Muscle of leg (tissue), 11 donors: ENCODE measurements around the gene FBXL16. TPM values are rescaled to one million over a fixed set of nuclear protein-coding genes. Genes with fewer than 3 reads are reported as not detected.

Experiments
- DNase-seq: peaks from one replicate; pipeline ENCODE4 v3.0.0; 2013
- H3K27ac ChIP-seq: one replicate; pipeline ENCODE4 v1.5.1; 2013; ENCODE audit warnings: mild to moderate bottlenecking, low read length, control low read depth
- H3K27me3 ChIP-seq: one replicate; pipeline ENCODE4 v1.6.1; 2013; ENCODE audit warnings: low read length; ENCODE audit not compliant: control insufficient read depth, insufficient read depth
- H3K36me3 ChIP-seq: one replicate; pipeline ENCODE4 v1.6.1; 2013; ENCODE audit warnings: low read length; ENCODE audit not compliant: control insufficient read depth, insufficient read depth
- H3K4me1 ChIP-seq: one replicate; pipeline ENCODE4 v1.6.1; 2013; ENCODE audit warnings: low read length; ENCODE audit not compliant: control insufficient read depth, insufficient read depth
- H3K4me3 ChIP-seq: one replicate; pipeline ENCODE4 v1.5.1; 2013; ENCODE audit warnings: low read length, control low read depth
- H3K9me3 ChIP-seq: replicated peaks from 2 replicates; pipeline ENCODE4 v1.6.1; 2013; ENCODE audit warnings: low read depth, low read length; ENCODE audit not compliant: control insufficient read depth
- WGBS: methylation state at CpG from one replicate; pipeline ENCODE4 v1.1.5; 2013; ENCODE audit warnings: missing lambda C conversion rate; ENCODE audit not compliant: insufficient coverage; 5-methylcytosine and 5-hydroxymethylcytosine counted together
- polyA plus RNA-seq, 8 donors: library from polyadenylated mRNA; unstranded; fragments of 120-200 nt; gene quantifications; one replicate each; pipeline versions ENCODE4 v1.2.1 to v1.2.3, GENCODE V29; 2013; ENCODE audit warnings: inconsistent platforms in 1 of 8, low replicate concordance in 1 of 8; ENCODE audit not compliant: insufficient read length in 8 of 8, insufficient read depth in 1 of 8
- total RNA-seq: library from RNA; stranded (reverse); fragments of 120-200 nt; gene quantifications from one replicate; pipeline ENCODE4 v1.2.4, GENCODE V29; 2013

The FBXL16 gene
- total and polyA plus RNA-seq, 9 donors, result 0.18 to 0.87 (median 0.42) TPM; not detected in 1

GRCh38 chr16:676565-676902 is 29.1 kb downstream of the FBXL16 start:
- Histone ChIP-seq H3K9me3 (no peaks in the 10 kb centered on the region), H3K27ac (no peak overlapping the region), H3K27me3 (peaks cover 29% of the 10 kb centered on the region), H3K4me3 (no peak overlapping the region), H3K36me3 (peaks cover 33% of the 10 kb centered on the region), H3K4me1 (peaks cover 33% of the 10 kb centered on the region)
- WGBS, result 88% methylated on average over 21 of the region's 21 CpGs
- DNase-seq, result no peak

- DNase-seq, result no peak
- no peak overlapping the region for H3K27ac ChIP-seq
- H3K4me1 ChIP-seq, result peaks cover 28% of the 10 kb centered on the region
- H3K9me3 ChIP-seq, result no peaks in the 10 kb centered on the region
- peaks cover 34% of the 10 kb centered on the region for H3K36me3 ChIP-seq
- H3K4me3 ChIP-seq, result no peak overlapping the region
- 51% methylated on average over 14 of the region's 25 CpGs for WGBS
- peaks cover 29% of the 10 kb centered on the region for H3K27me3 ChIP-seq
These were observed 29.6 kb downstream of the FBXL16 start for GRCh38 chr16:675884-676564.

- Histone ChIP-seq H3K36me3 (peaks cover 42% of the 10 kb centered on the region), H3K27me3 (peaks cover 29% of the 10 kb centered on the region), H3K4me1 (peaks cover 25% of the 10 kb centered on the region), H3K27ac (no peak within 1 kb of the TSS), H3K9me3 (no peaks in the 10 kb centered on the region), H3K4me3 (no peak within 1 kb of the TSS)
- WGBS, result 4% methylated on average over 67 of the region's 73 CpGs
- no peak for DNase-seq
These were observed 30.4 kb downstream of the FBXL16 start, which contains the start of gene RHBDL1 for GRCh38 chr16:674968-675883. TSS of gene RHBDL1 (plus strand) at chr16:675671. CDS start at chr16:675791, 120 bp downstream.

GRCh38 chr16:674214-674881 is 31.3 kb downstream of the FBXL16 start:
- peaks cover 24% of the 10 kb centered on the region for H3K4me1 ChIP-seq

GRCh38 chr16:673399-673991 is 32.1 kb downstream of the FBXL16 start:
- H3K27ac ChIP-seq, result no peak overlapping the region
- DNase-seq, result no peak
- no peaks in the 10 kb centered on the region for H3K9me3 ChIP-seq
- WGBS, result 87% methylated on average over 17 of the region's 18 CpGs
- peaks cover 53% of the 10 kb centered on the region for H3K36me3 ChIP-seq
- peaks cover 29% of the 10 kb centered on the region for H3K27me3 ChIP-seq
- H3K4me3 ChIP-seq, result no peak overlapping the region
- peaks cover 25% of the 10 kb centered on the region for H3K4me1 ChIP-seq

More at GRCh38 chr16:674214-674881, 31.3 kb downstream of the FBXL16 start:
- Histone ChIP-seq H3K27ac (no peak overlapping the region), H3K9me3 (no peaks in the 10 kb centered on the region), H3K27me3 (peaks cover 29% of the 10 kb centered on the region), H3K36me3 (peaks cover 50% of the 10 kb centered on the region), H3K4me3 (no peak overlapping the region)
- DNase-seq, result no peak
- 71% methylated on average over 13 of the region's 22 CpGs for WGBS

- 94% methylated on average over 21 of the region's 21 CpGs for WGBS
- H3K36me3 ChIP-seq, result peaks cover 53% of the 10 kb centered on the region
These were observed 32.8 kb downstream of the FBXL16 start for GRCh38 chr16:672851-673250.

GRCh38 chr16:672371-672770 is 33.2 kb downstream of the FBXL16 start:
- 95% methylated on average over 17 of the region's 19 CpGs for WGBS
- H3K9me3 ChIP-seq, result no peaks in the 10 kb centered on the region
- peaks cover 31% of the 10 kb centered on the region for H3K4me1 ChIP-seq
- peaks cover 20% of the 10 kb centered on the region for H3K27me3 ChIP-seq
- H3K27ac ChIP-seq, result no peak overlapping the region
- DNase-seq, result no peak
- H3K4me3 ChIP-seq, result no peak overlapping the region
- H3K36me3 ChIP-seq, result peaks cover 53% of the 10 kb centered on the region

More at GRCh38 chr16:672851-673250, 32.8 kb downstream of the FBXL16 start:
- DNase-seq, result no peak
- Histone ChIP-seq H3K27me3 (peaks cover 25% of the 10 kb centered on the region), H3K9me3 (no peaks in the 10 kb centered on the region), H3K4me1 (peaks cover 28% of the 10 kb centered on the region), H3K4me3 (no peak overlapping the region), H3K27ac (no peak overlapping the region)

GRCh38 chr16:671353-672131 is 34.1 kb downstream of the FBXL16 start:
- 83% methylated on average over 34 of the region's 40 CpGs for WGBS

More at GRCh38 chr16:671353-672131, 34.1 kb downstream of the FBXL16 start:
- no peak overlapping the region for H3K27ac ChIP-seq
- DNase-seq, result no peak
- peaks cover 53% of the 10 kb centered on the region for H3K36me3 ChIP-seq
- no peaks in the 10 kb centered on the region for H3K9me3 ChIP-seq
- H3K27me3 ChIP-seq, result peaks cover 12% of the 10 kb centered on the region
- peaks cover 33% of the 10 kb centered on the region for H3K4me1 ChIP-seq
- no peak overlapping the region for H3K4me3 ChIP-seq
